Heart right ventricle (tissue), 16 donors: ENCODE measurements around the gene MMAB. TPM values are rescaled to one million over a fixed set of nuclear protein-coding genes. Genes with fewer than 3 reads are reported as not detected.
A peak's percentile ranks its signal among the peaks of the same experiment; 100 is the strongest.

Experiments used
- ATAC-seq, 8 donors: fragments of 200-7000 bp; cut with Tn5 transposase; one replicate each; pipeline ENCODE4 v1.9.1; 2020; ENCODE audit warnings: mild to moderate bottlenecking in 8 of 8, moderate library complexity in 8 of 8, moderate number of reproducible peaks in 1 of 8
- DNase-seq, 2 donors: peaks; one replicate each; pipeline ENCODE4 v3.0.0-alpha.2; 2020
- H3K27ac ChIP-seq, 10 donors: fragments of 200-600 bp; sonication (generic) in 2 of 10; one replicate each; pipeline versions ENCODE4 v1.5.0 to v1.8.0; 2020 to 2022; ENCODE audit warnings: mild to moderate bottlenecking in 3 of 10
- H3K27me3 ChIP-seq, 7 donors: fragments of 200-600 bp; one replicate each; pipeline ENCODE4 v1.8.0; 2021 to 2022; ENCODE audit warnings: mild to moderate bottlenecking in 2 of 7
- H3K36me3 ChIP-seq, 9 donors: fragments of 200-600 bp; sonication (generic) in 1 of 9; one replicate each; pipeline versions ENCODE4 v1.5.0 to v1.8.0; 2020 to 2022; ENCODE audit warnings: mild to moderate bottlenecking in 2 of 9
- H3K4me1 ChIP-seq, 9 donors: fragments of 200-600 bp; sonication (generic) in 1 of 9; one replicate each; pipeline versions ENCODE4 v1.5.0 to v1.8.0; 2020 to 2022; ENCODE audit warnings: mild to moderate bottlenecking in 4 of 9
- H3K4me3 ChIP-seq, 10 donors: fragments of 200-600 bp; sonication (generic) in 2 of 10; one replicate each; pipeline versions ENCODE4 v1.5.0 to v1.8.0; 2020 to 2022; ENCODE audit warnings: mild to moderate bottlenecking in 7 of 10, moderate library complexity in 2 of 10
- H3K9me3 ChIP-seq, 11 donors: fragments of 200-600 bp in 10 of 11; sonication (generic) in 2 of 11; one replicate each; pipeline versions ENCODE4 v1.5.0 to v1.8.0; 2013 to 2022; ENCODE audit warnings: mild to moderate bottlenecking in 2 of 11, control low read depth in 1 of 11, moderate library complexity in 1 of 11
- CTCF ChIP-seq, 9 donors: fragments of 200-600 bp; sonication (generic) in 2 of 9; IDR thresholded peaks; one replicate each; pipeline versions ENCODE4 v1.5.0 to v1.8.0; 2021 to 2022; ENCODE audit warnings: antibody characterized with exemption in 9 of 9, mild to moderate bottlenecking in 5 of 9, moderate library complexity in 1 of 9
- WGBS, 2 donors: extraction: QIAGEN DNeasy Blood & Tissue Kit; methylation state at CpG; one replicate each; pipeline ENCODE4 v1.1.7; 2013; ENCODE audit warnings: inconsistent platforms in 1 of 2; 5-methylcytosine and 5-hydroxymethylcytosine counted together
- intact Hi-C, 10 donors: fragments of 100-400 bp; cut with DNase I; formaldehyde crosslinking; loops; one replicate each; pipeline versions ENCODE4 v1.11.1 to v1.14.2; 2022
- polyA plus RNA-seq, 2 donors: library from polyadenylated mRNA; stranded (reverse); fragments of 200-250 nt; gene quantifications; one replicate each; pipeline ENCODE4 v1.2.3, GENCODE V29; 2013
- total RNA-seq, 10 donors: library from RNA; stranded (reverse); fragmentation: NEBNext Ultra II Directional in 3 of 10; extraction: Animal tissue kit (Norgen Biotek cat#: 25700) in 3 of 10; gene quantifications; one replicate each; pipeline versions ENCODE4 v1.2.1 to v1.2.4, GENCODE V29; 2021 to 2023
- donor health status: Arrhythmogenic right ventricular cardiomyopathy.
- donor health status: ischemic (EF 13 %, LVEDD 7.1; RV severe dilation, severe dysfunction).
- donor health status: healthy with polysubstance abuse.
- donor health status: DM: no; HTN: yes; CAD: no.
- donor health status: DM: no; HTN: no; CAD: no.
- donor health status: ischemic (EF 25% LVEDD 6.9; RV normal size, moderate dysfunction).
- donor health status: ischemic (EF 25% LVEDD 5.7; RV mildly dilated, moderate dysfunction).
- donor health status: healthy.
- donor health status: DM: yes; HTN: yes; CAD: no.
- donor health status: Ischemic cardiomyopathy.
- donor health status: ischemic (EF 35%, LVEDD 5.7; RV mildly dilated, moderate dysfunction).
- donor health status: nonischemic (EF 11% LVEDD 7.7; RV severe dilation, severe dysfunction).
- donor health status: DM: yes; HTN: yes; CAD: no.
- donor health status: PGD.
- donor health status: ischemic (EF 29% LVEDD 5.4; RV normal size, mild dysfunction).
- donor health status: nonischemic (EF 23%, LVEDD 6.1; RV moderate dilation, normal function).

Gene MMAB
- total and polyA plus RNA-seq, 12 donors: 27.7 to 50.7 (median 42.2) TPM

- intact Hi-C loops: loop anchor here in 8 of 10 donors (5.0 to 10.0 kb wide), 7 partner anchors 82 to 276 kb away; partner anchors contain the start of gene FAM222A (in 7 of the 8)
- TF ChIP-seq CTCF (IDR thresholded peaks at IDR 0.05): no peak
Measured at GRCh38 chr12:109599087-109599486, 25.8 kb upstream of the MMAB start.

GRCh38 chr12:109598428-109598854, 25.1 kb upstream of the MMAB start:
- WGBS, 2 donors: 77 to 81% methylated on average over 11 of the region's 11 CpGs
- TF ChIP-seq CTCF (IDR thresholded peaks at IDR 0.05): no peak
- Histone ChIP-seq H3K4me1 (peaks cover 0 to 26% (median 11%) of the 10 kb centered on the region in 9 donors), H3K9me3 (no peaks in the 10 kb centered on the region), H3K27ac (no peak overlapping the region), H3K27me3 (no peaks in the 10 kb centered on the region), H3K4me3 (no peak overlapping the region), H3K36me3 (peaks cover 0 to 31% (median 0%) of the 10 kb centered on the region in 9 donors)
- intact Hi-C loops: loop anchor here in 8 of 10 donors (5.0 to 10.0 kb wide), 7 partner anchors 81 to 276 kb away; partner anchors contain the start of gene FAM222A (in 7 of the 8)
- DNase-seq (no peak), ATAC-seq (no peak)

More at GRCh38 chr12:109599087-109599486, 25.8 kb upstream of the MMAB start:
- ATAC-seq (no peak), DNase-seq (no peak)
- Histone ChIP-seq H3K9me3 (no peaks in the 10 kb centered on the region), H3K27me3 (no peaks in the 10 kb centered on the region), H3K4me3 (no peak overlapping the region), H3K4me1 (peaks cover 0 to 26% (median 11%) of the 10 kb centered on the region in 9 donors), H3K36me3 (peaks cover 0 to 28% (median 0%) of the 10 kb centered on the region in 9 donors), H3K27ac (no peak overlapping the region)
- WGBS, 2 donors: 84 to 90% methylated on average over 7 of the region's 7 CpGs

GRCh38 chr12:109597795-109598427, 24.6 kb upstream of the MMAB start:
- 40 to 44% methylated on average over 27 of the region's 27 CpGs for WGBS, 2 donors
- Histone ChIP-seq H3K4me1 (peaks cover 0 to 26% (median 12%) of the 10 kb centered on the region in 9 donors), H3K27ac (no peak overlapping the region), H3K4me3 (no peak overlapping the region), H3K36me3 (peaks cover 0 to 35% (median 0%) of the 10 kb centered on the region in 9 donors), H3K9me3 (no peaks in the 10 kb centered on the region), H3K27me3 (no peaks in the 10 kb centered on the region)
- DNase-seq: peak; percentile 86 to 90
- intact Hi-C loops: loop anchor here (1.0 to 10.0 kb wide), 9 partner anchors 81 to 277 kb away; partner anchors contain the start of gene FAM222A (in 7 of the 10)
- ATAC-seq: peak; percentile 75 to 93 (median 91)
- TF ChIP-seq CTCF (IDR thresholded peaks at IDR 0.05): peak; percentile 90 to 99 (median 97)

- 41 to 43% methylated on average over 11 of the region's 11 CpGs for WGBS, 2 donors
- H3K27me3 ChIP-seq: no peaks in the 10 kb centered on the region
- DNase-seq (no peak), ATAC-seq (peak in 3 of 8 donors; percentile 1 to 4 (median 2))
- no peak overlapping the region for H3K27ac ChIP-seq
- H3K4me3 ChIP-seq: no peak overlapping the region
- H3K9me3 ChIP-seq: no peaks in the 10 kb centered on the region
- TF ChIP-seq CTCF (IDR thresholded peaks at IDR 0.05): no peak
- peaks cover 0 to 41% (median 0%) of the 10 kb centered on the region in 9 donors for H3K36me3 ChIP-seq
- H3K4me1 ChIP-seq: peaks cover 0 to 26% (median 13%) of the 10 kb centered on the region in 9 donors
- intact Hi-C loops: loop anchor here (1.0 to 10.0 kb wide), 9 partner anchors 80 to 277 kb away; partner anchors contain the start of gene FAM222A (in 7 of the 10)
Measured at GRCh38 chr12:109597414-109597794, 24.1 kb upstream of the MMAB start.
